HepG2 (cell line): ENCODE results near the gene ASAP2. TPM values are rescaled to one million over a fixed set of nuclear protein-coding genes. Genes with fewer than 3 reads are reported as not detected.

Experiments used
- GPN1 ChIP-seq: sonication (generic); formaldehyde crosslinking; IDR thresholded peaks from 2 replicates; pipeline ENCODE4 v1.5.1; 2020; ENCODE audit warnings: missing genetic modification reagents, borderline replicate concordance
- HNRNPUL1 ChIP-seq: fragments of 200-400 bp; formaldehyde crosslinking; IDR thresholded peaks from 2 replicates; pipeline ENCODE4 v1.6.1; 2017; ENCODE audit warnings: low read depth, mild to moderate bottlenecking, low read length, moderate library complexity
- MBD4 ChIP-seq: IDR thresholded peaks from 2 replicates; pipeline ENCODE4 v1.6.1; 2012; ENCODE audit warnings: low read length, inconsistent platforms, borderline replicate concordance
- MXI1 ChIP-seq: IDR thresholded peaks from 3 replicates; pipeline ENCODE4 v1.6.1; 2012; ENCODE audit warnings: low read depth, low read length, inconsistent platforms, borderline replicate concordance
- SCMH1 ChIP-seq: sonication (generic); formaldehyde crosslinking; IDR thresholded peaks from 2 replicates; pipeline ENCODE4 v1.9.0; 2021; ENCODE audit warnings: missing genetic modification reagents, mild to moderate bottlenecking, borderline replicate concordance
- SETDB1 ChIP-seq: sonication (generic); formaldehyde crosslinking; IDR thresholded peaks from 2 replicates; pipeline ENCODE4 v1.5.1; 2020; ENCODE audit warnings: missing genetic modification reagents, mild to moderate bottlenecking, borderline replicate concordance
- SIX4 ChIP-seq: sonication (generic); formaldehyde crosslinking; IDR thresholded peaks from 2 replicates; pipeline ENCODE4 v1.4.0; 2020; ENCODE audit warnings: missing genetic modification reagents
- SPEN ChIP-seq: sonication (generic); formaldehyde crosslinking; IDR thresholded peaks from 2 replicates; pipeline ENCODE4 v1.5.1; 2020; ENCODE audit warnings: low read depth, mild to moderate bottlenecking, missing genetic modification reagents
- ZBTB7B ChIP-seq: sonication (generic); formaldehyde crosslinking; IDR thresholded peaks from 2 replicates; pipeline ENCODE4 v1.4.0; 2020; ENCODE audit warnings: missing genetic modification reagents
- ZKSCAN8 ChIP-seq: IDR thresholded peaks from 2 replicates; pipeline ENCODE4 v1.6.1; 2016; ENCODE audit warnings: borderline replicate concordance, missing genetic modification reagents, missing compliant biosample characterization
- ZNF136 ChIP-seq: sonication (generic); formaldehyde crosslinking; IDR thresholded peaks from 2 replicates; pipeline ENCODE4 v1.8.1; 2022; ENCODE audit warnings: low read depth, mild to moderate bottlenecking, moderate library complexity, missing genetic modification reagents
- ZNF777 ChIP-seq: sonication (generic); formaldehyde crosslinking; IDR thresholded peaks from 2 replicates; pipeline ENCODE4 v1.4.0; 2020; ENCODE audit warnings: missing genetic modification reagents
- ZNF781 ChIP-seq: sonication (generic); formaldehyde crosslinking; IDR thresholded peaks from 2 replicates; pipeline ENCODE4 v1.5.1; 2020; ENCODE audit warnings: borderline replicate concordance, mild to moderate bottlenecking, missing genetic modification reagents; ENCODE audit errors: not compliant biosample characterization
- ZNF83 ChIP-seq: sonication (generic); formaldehyde crosslinking; IDR thresholded peaks from 2 replicates; pipeline ENCODE4 v1.4.0; 2020; ENCODE audit warnings: missing genetic modification reagents, mild to moderate bottlenecking, borderline replicate concordance
- polyA plus RNA-seq, 8 experiments: library from polyadenylated mRNA; depleted of rRNA in 3 of 8; stranded (reverse) in 7 of 8; unstranded in 1 of 8; fragments of >200 nt; fragmentation: Illumina TruSeq in 4 of 8; extraction: Trizol in 4 of 8; gene quantifications; 2 replicates each; pipeline versions ENCODE4 v1.2.1 to v1.2.3, GENCODE V29; 2011 to 2016; ENCODE audit warnings: low read depth in 4 of 8, missing spikeins in 1 of 8, mixed read lengths in 1 of 8; ENCODE audit not compliant: insufficient read depth in 1 of 8
- total RNA-seq, 5 experiments: library from RNA; depleted of rRNA; stranded (reverse); fragments of >200 nt; fragmentation: Illumina TruSeq; extraction: Trizol; gene quantifications; 2 replicates each; pipeline ENCODE4 v1.2.3, GENCODE V29; 2016; ENCODE audit warnings: low read depth in 1 of 5
- TF ChIP-seq, protein P1 (sequence below): sonication (generic); formaldehyde crosslinking; conservative IDR thresholded peaks from 2 replicates; pipeline ENCODE4 v1.4.0; 2020; ENCODE audit warnings: mild to moderate bottlenecking, missing genetic modification reagents, moderate library complexity
- TF ChIP-seq, protein P2 (sequence below): sonication (generic); formaldehyde crosslinking; conservative IDR thresholded peaks from 2 replicates; pipeline ENCODE4 v1.8.1; 2023; ENCODE audit warnings: missing genetic modification reagents
- TF ChIP-seq, protein P3 (sequence below): IDR thresholded peaks from 2 replicates; pipeline ENCODE4 v1.6.1; 2018; ENCODE audit warnings: missing genetic modification reagents, mild to moderate bottlenecking, missing compliant biosample characterization
- TF ChIP-seq, protein P4 (sequence below): sonication (generic); formaldehyde crosslinking; IDR thresholded peaks from 2 replicates; pipeline ENCODE4 v1.5.1; 2020; ENCODE audit warnings: mild to moderate bottlenecking, missing genetic modification reagents, borderline replicate concordance

The ASAP2 gene
- total and polyA plus RNA-seq, 2 of the 13 experiments (the other 11 are each of a cell fraction or from before 2014, with no cell fraction given) = 7.3 to 22.3 TPM

DNA sequence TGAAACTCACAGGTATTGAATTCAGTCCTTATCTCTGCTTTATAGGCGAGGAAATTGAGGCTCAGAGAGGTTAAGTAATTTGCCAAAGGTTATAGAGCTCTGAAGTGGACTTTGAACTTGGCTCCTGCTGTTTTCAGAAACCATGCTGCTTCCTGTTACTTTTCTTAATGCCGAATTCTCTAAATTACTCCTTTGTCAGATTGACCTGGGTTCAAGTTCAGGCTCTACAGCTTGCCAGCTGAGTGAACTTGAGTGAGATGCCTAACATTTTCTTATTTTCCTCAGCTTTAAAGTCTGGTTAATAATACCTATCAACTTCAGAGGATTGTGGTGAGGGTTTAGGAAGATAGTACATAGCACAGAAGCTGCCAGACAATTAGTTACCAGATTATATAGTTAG, 3.4 kb downstream of the ASAP2 start (continued):
- TF ChIP-seq, protein P1, sequence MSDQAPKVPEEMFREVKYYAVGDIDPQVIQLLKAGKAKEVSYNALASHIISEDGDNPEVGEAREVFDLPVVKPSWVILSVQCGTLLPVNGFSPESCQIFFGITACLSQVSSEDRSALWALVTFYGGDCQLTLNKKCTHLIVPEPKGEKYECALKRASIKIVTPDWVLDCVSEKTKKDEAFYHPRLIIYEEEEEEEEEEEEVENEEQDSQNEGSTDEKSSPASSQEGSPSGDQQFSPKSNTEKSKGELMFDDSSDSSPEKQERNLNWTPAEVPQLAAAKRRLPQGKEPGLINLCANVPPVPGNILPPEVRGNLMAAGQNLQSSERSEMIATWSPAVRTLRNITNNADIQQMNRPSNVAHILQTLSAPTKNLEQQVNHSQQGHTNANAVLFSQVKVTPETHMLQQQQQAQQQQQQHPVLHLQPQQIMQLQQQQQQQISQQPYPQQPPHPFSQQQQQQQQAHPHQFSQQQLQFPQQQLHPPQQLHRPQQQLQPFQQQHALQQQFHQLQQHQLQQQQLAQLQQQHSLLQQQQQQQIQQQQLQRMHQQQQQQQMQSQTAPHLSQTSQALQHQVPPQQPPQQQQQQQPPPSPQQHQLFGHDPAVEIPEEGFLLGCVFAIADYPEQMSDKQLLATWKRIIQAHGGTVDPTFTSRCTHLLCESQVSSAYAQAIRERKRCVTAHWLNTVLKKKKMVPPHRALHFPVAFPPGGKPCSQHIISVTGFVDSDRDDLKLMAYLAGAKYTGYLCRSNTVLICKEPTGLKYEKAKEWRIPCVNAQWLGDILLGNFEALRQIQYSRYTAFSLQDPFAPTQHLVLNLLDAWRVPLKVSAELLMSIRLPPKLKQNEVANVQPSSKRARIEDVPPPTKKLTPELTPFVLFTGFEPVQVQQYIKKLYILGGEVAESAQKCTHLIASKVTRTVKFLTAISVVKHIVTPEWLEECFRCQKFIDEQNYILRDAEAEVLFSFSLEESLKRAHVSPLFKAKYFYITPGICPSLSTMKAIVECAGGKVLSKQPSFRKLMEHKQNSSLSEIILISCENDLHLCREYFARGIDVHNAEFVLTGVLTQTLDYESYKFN (CRISPR knock-in tag) = peak; percentile 39; the same call in 1 of the 2 replicates
- TF ChIP-seq, protein P2, sequence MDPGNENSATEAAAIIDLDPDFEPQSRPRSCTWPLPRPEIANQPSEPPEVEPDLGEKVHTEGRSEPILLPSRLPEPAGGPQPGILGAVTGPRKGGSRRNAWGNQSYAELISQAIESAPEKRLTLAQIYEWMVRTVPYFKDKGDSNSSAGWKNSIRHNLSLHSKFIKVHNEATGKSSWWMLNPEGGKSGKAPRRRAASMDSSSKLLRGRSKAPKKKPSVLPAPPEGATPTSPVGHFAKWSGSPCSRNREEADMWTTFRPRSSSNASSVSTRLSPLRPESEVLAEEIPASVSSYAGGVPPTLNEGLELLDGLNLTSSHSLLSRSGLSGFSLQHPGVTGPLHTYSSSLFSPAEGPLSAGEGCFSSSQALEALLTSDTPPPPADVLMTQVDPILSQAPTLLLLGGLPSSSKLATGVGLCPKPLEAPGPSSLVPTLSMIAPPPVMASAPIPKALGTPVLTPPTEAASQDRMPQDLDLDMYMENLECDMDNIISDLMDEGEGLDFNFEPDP = no peak
- no peak for TF ChIP-seq ZNF136 (CRISPR knock-in tag)
- TF ChIP-seq, protein P3, sequence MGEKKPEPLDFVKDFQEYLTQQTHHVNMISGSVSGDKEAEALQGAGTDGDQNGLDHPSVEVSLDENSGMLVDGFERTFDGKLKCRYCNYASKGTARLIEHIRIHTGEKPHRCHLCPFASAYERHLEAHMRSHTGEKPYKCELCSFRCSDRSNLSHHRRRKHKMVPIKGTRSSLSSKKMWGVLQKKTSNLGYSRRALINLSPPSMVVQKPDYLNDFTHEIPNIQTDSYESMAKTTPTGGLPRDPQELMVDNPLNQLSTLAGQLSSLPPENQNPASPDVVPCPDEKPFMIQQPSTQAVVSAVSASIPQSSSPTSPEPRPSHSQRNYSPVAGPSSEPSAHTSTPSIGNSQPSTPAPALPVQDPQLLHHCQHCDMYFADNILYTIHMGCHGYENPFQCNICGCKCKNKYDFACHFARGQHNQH (CRISPR knock-in tag) = peak; percentile 54; the same call in 1 of the 2 replicates
- TF ChIP-seq SPEN = no peak
- 0 out of 2 replicates have a peak, but pooled peaks have one; percentile 41 for TF ChIP-seq MBD4
- TF ChIP-seq MXI1 = no peak
- TF ChIP-seq SETDB1 (CRISPR knock-in tag) = no peak
- TF ChIP-seq HNRNPUL1 = no peak
- TF ChIP-seq SCMH1 (CRISPR knock-in tag) = no peak
- TF ChIP-seq, protein P4, sequence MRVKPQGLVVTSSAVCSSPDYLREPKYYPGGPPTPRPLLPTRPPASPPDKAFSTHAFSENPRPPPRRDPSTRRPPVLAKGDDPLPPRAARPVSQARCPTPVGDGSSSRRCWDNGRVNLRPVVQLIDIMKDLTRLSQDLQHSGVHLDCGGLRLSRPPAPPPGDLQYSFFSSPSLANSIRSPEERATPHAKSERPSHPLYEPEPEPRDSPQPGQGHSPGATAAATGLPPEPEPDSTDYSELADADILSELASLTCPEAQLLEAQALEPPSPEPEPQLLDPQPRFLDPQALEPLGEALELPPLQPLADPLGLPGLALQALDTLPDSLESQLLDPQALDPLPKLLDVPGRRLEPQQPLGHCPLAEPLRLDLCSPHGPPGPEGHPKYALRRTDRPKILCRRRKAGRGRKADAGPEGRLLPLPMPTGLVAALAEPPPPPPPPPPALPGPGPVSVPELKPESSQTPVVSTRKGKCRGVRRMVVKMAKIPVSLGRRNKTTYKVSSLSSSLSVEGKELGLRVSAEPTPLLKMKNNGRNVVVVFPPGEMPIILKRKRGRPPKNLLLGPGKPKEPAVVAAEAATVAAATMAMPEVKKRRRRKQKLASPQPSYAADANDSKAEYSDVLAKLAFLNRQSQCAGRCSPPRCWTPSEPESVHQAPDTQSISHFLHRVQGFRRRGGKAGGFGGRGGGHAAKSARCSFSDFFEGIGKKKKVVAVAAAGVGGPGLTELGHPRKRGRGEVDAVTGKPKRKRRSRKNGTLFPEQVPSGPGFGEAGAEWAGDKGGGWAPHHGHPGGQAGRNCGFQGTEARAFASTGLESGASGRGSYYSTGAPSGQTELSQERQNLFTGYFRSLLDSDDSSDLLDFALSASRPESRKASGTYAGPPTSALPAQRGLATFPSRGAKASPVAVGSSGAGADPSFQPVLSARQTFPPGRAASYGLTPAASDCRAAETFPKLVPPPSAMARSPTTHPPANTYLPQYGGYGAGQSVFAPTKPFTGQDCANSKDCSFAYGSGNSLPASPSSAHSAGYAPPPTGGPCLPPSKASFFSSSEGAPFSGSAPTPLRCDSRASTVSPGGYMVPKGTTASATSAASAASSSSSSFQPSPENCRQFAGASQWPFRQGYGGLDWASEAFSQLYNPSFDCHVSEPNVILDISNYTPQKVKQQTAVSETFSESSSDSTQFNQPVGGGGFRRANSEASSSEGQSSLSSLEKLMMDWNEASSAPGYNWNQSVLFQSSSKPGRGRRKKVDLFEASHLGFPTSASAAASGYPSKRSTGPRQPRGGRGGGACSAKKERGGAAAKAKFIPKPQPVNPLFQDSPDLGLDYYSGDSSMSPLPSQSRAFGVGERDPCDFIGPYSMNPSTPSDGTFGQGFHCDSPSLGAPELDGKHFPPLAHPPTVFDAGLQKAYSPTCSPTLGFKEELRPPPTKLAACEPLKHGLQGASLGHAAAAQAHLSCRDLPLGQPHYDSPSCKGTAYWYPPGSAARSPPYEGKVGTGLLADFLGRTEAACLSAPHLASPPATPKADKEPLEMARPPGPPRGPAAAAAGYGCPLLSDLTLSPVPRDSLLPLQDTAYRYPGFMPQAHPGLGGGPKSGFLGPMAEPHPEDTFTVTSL (CRISPR knock-in tag) = 0 out of 2 replicates have a peak, but pooled peaks have one; percentile 30
- TF ChIP-seq ZNF781 (CRISPR knock-in tag) = no peak
- TF ChIP-seq ZNF777 = no peak
- TF ChIP-seq GPN1 = no peak
- no peak for TF ChIP-seq ZNF83 (CRISPR knock-in tag)
- no peak for TF ChIP-seq SIX4
- no peak for TF ChIP-seq ZBTB7B (CRISPR knock-in tag)
- TF ChIP-seq ZKSCAN8 = 0 out of 2 replicates have a peak, but pooled peaks have one; percentile 65
